Fibroblast of skin of back (primary cell): Measurements from ENCODE around the gene PSD2.

Experiments used
- DNase-seq: peaks from one replicate; pipeline ENCODE4 v3.0.0-alpha.2; 2013

PSD2 gene

GRCh38 chr5:139812836-139813805, 17.5 kb downstream of the PSD2 start:
- no peak for DNase-seq

GRCh38 chr5:139814191-139814601, 18.6 kb downstream of the PSD2 start:
- DNase-seq = no peak

- DNase-seq = no peak
Observed at GRCh38 chr5:139814704-139815280, 19.2 kb downstream of the PSD2 start.

GRCh38 chr5:139816566-139816965, 21.0 kb downstream of the PSD2 start:
- DNase-seq = no peak

GRCh38 chr5:139817362-139817761, 21.8 kb downstream of the PSD2 start:
- DNase-seq = no peak

GRCh38 chr5:139817970-139818369, 22.4 kb downstream of the PSD2 start:
- no peak for DNase-seq

- no peak for DNase-seq
Observed at GRCh38 chr5:139820130-139820529, 24.5 kb downstream of the PSD2 start.

GRCh38 chr5:139820606-139821005, 25.0 kb downstream of the PSD2 start:
- DNase-seq = no peak

- DNase-seq = no peak
Observed at GRCh38 chr5:139821806-139822552, 26.4 kb downstream of the PSD2 start.

- DNase-seq = no peak
Observed at GRCh38 chr5:139822553-139823425, 27.2 kb downstream of the PSD2 start.

- DNase-seq = no peak
Observed at GRCh38 chr5:139823757-139824355, 28.2 kb downstream of the PSD2 start.

- DNase-seq = no peak
Observed at GRCh38 chr5:139825690-139826089, 30.1 kb downstream of the PSD2 start.

GRCh38 chr5:139828207-139828895, 32.7 kb downstream of the PSD2 start:
- no peak for DNase-seq

- DNase-seq = no peak
Observed at GRCh38 chr5:139829471-139829870, 33.9 kb downstream of the PSD2 start.

- DNase-seq = no peak
Observed at GRCh38 chr5:139831624-139832023, 36.0 kb downstream of the PSD2 start.

- no peak for DNase-seq
Observed at GRCh38 chr5:139833525-139833924, 37.9 kb downstream of the PSD2 start.

GRCh38 chr5:139835656-139836055, 40.0 kb downstream of the PSD2 start:
- no peak for DNase-seq

GRCh38 chr5:139836469-139837208, 41.0 kb downstream of the PSD2 start:
- DNase-seq = no peak

- DNase-seq = no peak
Observed at GRCh38 chr5:139837711-139838380, 42.2 kb downstream of the PSD2 start.
